ENCODE measurements around the gene KCTD21.

DNA sequence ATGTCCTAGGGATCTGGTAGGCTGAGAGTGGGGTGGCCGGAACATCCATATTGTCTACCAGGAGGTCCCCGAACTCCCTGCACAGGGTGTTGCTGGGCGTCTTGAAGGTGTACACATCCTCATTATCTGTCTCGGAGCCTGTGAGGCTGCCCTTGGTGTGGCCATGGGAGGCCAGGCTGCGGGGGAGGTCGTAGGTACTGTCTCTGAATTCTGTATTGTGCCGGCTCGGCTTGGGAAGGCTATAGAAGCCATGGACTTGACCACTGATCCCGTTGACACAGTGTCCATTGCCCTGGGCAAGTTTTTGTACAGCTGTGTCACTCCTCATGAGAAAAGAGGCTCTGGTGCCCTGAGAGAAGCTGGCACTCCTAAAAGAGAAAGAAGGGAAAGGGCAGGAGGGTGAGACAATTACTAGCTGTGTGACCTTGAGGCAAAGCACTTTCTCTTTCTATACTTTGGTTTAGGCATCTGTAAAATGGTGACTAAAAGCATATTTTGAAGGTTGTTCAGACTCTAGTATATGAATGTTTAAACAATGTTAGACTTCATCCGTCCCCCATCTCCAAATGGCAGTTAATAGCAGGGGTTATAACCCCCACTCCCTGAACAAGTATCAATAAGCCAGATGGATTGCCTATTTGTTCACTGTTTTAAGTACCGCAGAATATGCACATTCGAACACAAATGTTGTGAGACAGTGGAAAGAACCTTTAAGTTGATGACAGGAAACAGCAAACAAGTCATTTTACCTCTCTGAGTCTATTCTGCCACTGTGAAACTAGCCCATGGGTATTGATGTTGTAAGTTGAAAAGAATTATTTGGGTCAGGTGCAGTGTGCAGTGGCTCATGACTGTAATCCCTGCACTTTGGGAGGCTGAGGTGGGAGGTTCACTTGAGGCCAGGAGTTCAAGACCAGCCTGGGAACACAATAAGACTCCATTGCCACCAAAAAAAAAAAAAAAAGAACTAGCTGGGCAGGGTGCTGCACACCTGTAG lies 38.6 kb upstream of the KCTD21 start:
- TF ChIP-seq, protein P1, sequence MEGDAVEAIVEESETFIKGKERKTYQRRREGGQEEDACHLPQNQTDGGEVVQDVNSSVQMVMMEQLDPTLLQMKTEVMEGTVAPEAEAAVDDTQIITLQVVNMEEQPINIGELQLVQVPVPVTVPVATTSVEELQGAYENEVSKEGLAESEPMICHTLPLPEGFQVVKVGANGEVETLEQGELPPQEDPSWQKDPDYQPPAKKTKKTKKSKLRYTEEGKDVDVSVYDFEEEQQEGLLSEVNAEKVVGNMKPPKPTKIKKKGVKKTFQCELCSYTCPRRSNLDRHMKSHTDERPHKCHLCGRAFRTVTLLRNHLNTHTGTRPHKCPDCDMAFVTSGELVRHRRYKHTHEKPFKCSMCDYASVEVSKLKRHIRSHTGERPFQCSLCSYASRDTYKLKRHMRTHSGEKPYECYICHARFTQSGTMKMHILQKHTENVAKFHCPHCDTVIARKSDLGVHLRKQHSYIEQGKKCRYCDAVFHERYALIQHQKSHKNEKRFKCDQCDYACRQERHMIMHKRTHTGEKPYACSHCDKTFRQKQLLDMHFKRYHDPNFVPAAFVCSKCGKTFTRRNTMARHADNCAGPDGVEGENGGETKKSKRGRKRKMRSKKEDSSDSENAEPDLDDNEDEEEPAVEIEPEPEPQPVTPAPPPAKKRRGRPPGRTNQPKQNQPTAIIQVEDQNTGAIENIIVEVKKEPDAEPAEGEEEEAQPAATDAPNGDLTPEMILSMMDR (IDR thresholded peaks at IDR 0.05; ENCODE audit: low read depth, low read length, missing input control): no peak
- TF ChIP-seq HNF4A (conservative IDR thresholded peaks at IDR 0.05) (no peak), EGR1 (IDR thresholded peaks at IDR 0.05; ENCODE audit: low read depth in 2 of 2) (no peak), GABPA (IDR thresholded peaks at IDR 0.05 in 1 of 2, conservative IDR thresholded peaks at IDR 0.05 in 1 of 2) (no peak)
